ENCODE results near the gene ANKIB1.
"Not testable (repeated sequence)": the region's sequence is repeated elsewhere in the genome, so short reads cannot be mapped to it uniquely, and the experiment has no call there.

ANKIB1 gene

DNA sequence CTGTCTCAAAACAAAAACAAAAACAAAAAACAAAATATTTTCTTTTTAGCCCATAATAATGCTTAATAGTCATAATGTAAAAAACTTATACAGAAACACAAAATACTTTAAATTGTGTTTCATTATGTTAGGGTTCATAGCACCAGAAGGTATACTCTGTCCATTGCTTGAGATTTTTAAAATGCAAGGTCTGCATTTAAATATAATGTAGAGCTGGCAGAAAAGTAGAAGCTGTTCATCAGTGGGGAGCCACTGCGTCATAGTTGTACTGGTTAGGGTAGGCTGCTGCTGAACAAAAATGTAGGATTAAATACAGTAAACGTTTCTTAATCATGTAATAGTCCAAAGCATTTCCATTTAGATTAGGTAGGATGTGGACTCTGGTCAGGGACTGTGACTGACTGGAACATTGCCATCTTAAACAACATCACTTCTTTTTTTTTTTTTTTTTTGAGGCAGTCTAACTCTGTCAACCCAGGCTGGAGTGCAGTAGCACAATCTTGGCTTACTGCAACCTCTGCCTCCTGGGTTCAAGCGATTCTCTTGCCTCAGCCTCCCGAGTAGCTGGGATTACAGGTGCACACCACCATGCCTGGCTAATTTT, 85.2 kb downstream of the ANKIB1 start:
- no peak overlapping the region for H3K4me3 Mint-ChIP-seq
- H3K27me3 Mint-ChIP-seq (ENCODE audit: low read depth): no peaks in the 10 kb centered on the region
- H3K36me3 Mint-ChIP-seq (ENCODE audit: low read depth): peaks cover 19% of the 10 kb centered on the region

DNA sequence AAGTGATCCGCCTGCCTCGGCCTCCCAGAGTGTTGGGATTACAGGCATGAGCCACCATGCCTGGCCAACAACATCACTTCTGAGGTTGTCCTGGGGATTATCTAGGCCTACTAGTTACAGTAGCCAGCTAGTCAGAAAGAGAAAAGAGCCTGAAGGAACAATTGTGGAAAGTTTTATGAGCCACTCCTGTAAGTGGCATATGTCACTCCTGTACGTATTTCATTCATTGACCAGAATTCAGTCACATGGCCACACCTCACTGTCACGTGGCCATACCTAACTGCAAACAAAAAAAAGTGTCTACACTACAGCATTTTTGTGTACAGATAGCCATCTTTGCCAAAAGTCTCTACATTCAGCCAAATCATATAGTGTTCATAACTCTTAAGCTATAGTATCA, 85.7 kb downstream of the ANKIB1 start:
- H3K36me3 Mint-ChIP-seq (ENCODE audit: low read depth): peaks cover 21% of the 10 kb centered on the region
- H3K4me3 Mint-ChIP-seq: no peak overlapping the region
- peaks cover 6% of the 10 kb centered on the region for H3K9me3 Mint-ChIP-seq
- no peak overlapping the region for H3K27ac Mint-ChIP-seq
- no peaks in the 10 kb centered on the region for H3K27me3 Mint-ChIP-seq (ENCODE audit: low read depth)
- no peaks in the 10 kb centered on the region for H3K4me1 Mint-ChIP-seq (ENCODE audit: low read depth)

More for the DNA sequence above, 85.2 kb downstream of the ANKIB1 start:
- Mint-ChIP-seq H3K27ac (no peak overlapping the region), H3K9me3 (peaks cover 6% of the 10 kb centered on the region), H3K4me1 (ENCODE audit: low read depth) (peaks cover 4% of the 10 kb centered on the region)

DNA sequence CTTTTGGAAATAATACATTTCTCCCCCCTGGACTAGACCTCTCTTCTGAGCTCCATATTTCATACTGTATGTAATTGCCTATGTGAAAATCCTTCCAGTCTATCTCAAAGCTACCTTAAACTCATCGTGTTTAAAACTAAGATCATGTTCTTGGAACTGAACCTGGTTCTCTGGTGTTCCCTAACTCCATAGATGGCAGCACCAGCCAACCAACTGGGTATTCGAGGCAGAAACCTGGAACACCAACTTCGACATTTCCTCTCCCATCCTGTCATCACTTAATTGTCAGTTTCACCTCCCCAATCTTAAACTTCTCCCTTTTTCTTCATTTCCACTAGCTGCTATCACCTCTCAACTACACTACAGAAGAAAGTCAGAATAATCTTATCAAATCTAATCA, 87.0 kb downstream of the ANKIB1 start:
- Mint-ChIP-seq H3K4me1 (ENCODE audit: low read depth) (no peaks in the 10 kb centered on the region), H3K27me3 (ENCODE audit: low read depth) (no peaks in the 10 kb centered on the region), H3K4me3 (no peak overlapping the region), H3K27ac (no peak overlapping the region), H3K36me3 (ENCODE audit: low read depth) (peaks cover 25% of the 10 kb centered on the region), H3K9me3 (peaks cover 6% of the 10 kb centered on the region)

DNA sequence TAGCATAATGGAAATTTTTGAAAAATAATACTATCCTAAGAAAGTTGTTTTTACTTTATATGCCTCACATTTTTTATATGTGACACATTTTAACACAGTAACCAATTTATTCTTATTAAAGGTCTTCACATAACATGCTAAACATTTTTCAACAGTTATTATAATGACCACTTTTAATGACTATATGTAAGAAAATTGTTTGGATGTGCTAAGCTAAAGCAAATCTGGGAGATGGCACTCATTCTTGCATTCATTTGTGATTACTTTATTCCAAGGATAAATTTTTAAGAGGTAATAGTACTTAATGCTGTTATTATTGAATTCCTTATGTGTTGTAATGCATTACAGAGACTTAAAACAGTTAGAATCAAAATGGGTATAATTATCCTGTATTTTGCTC, 88.1 kb downstream of the ANKIB1 start:
- Mint-ChIP-seq H3K27ac (no peak overlapping the region), H3K36me3 (ENCODE audit: low read depth) (peaks cover 25% of the 10 kb centered on the region)

DNA sequence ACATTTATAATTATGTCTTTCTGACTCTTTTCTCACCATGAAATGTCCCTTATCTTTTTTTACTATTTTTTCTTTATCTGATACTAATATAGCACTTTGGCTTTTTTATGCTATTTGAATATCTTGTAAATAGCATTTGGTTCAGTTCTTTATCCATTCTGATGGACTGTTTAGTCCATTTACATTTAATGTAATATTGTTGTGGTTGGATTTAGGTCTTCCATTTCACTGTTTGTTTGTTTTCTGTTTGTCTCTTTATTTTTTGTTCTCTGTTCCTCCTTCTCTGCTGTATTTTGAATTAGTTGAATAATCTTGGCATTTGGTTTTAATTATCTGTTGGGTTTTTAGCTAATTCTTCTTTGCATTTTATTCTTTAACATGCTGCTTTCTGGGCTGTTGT, 89.8 kb downstream of the ANKIB1 start:
- H3K36me3 Mint-ChIP-seq (ENCODE audit: low read depth): peaks cover 24% of the 10 kb centered on the region
- H3K4me1 Mint-ChIP-seq (ENCODE audit: low read depth): no peaks in the 10 kb centered on the region
- no peaks in the 10 kb centered on the region for H3K27me3 Mint-ChIP-seq (ENCODE audit: low read depth)
- no peak overlapping the region for H3K4me3 Mint-ChIP-seq
- no peak overlapping the region for H3K27ac Mint-ChIP-seq
- peaks cover 6% of the 10 kb centered on the region for H3K9me3 Mint-ChIP-seq

More for the DNA sequence above, 88.1 kb downstream of the ANKIB1 start:
- H3K4me1 Mint-ChIP-seq (ENCODE audit: low read depth): no peaks in the 10 kb centered on the region
- no peaks in the 10 kb centered on the region for H3K27me3 Mint-ChIP-seq (ENCODE audit: low read depth)
- no peak overlapping the region for H3K4me3 Mint-ChIP-seq
- H3K9me3 Mint-ChIP-seq: peaks cover 6% of the 10 kb centered on the region

DNA sequence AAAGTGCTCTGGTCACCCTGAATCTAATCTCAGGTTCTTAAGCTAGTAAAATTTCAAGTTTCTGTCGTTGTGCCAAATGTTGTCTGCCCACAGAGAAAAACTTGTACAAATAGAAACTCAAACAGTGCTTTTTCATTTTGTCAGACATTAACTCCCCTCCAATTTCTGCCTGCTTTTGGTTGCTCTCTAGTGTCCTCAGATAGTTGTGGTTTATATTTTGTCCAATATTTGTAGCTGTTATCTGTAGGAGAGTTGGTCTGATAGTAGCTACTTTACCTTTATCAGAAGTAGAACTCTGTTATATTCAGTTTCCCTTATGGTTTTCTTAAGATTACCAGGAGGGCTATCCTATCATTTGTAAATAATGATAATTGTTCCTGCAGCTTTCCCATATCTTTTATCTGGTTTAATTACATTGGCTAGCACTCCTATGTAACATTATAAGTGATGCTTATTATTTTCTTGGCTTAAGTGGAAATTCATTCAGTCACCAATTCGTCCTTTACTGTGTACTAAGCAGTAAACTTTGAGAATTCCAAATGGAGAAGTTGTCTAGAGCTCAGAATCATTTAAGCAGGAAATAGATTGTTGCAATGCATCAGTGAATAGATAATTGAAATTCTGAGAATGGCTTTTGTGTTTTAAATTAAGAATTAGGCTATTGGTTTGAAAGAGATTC, 91.0 kb downstream of the ANKIB1 start:
- peaks cover 24% of the 10 kb centered on the region for H3K36me3 Mint-ChIP-seq (ENCODE audit: low read depth)
- H3K4me1 Mint-ChIP-seq (ENCODE audit: low read depth): no peaks in the 10 kb centered on the region
- no peak overlapping the region for H3K27ac Mint-ChIP-seq
- H3K9me3 Mint-ChIP-seq: peaks cover 6% of the 10 kb centered on the region
- H3K4me3 Mint-ChIP-seq: no peak overlapping the region
- H3K27me3 Mint-ChIP-seq (ENCODE audit: low read depth): no peaks in the 10 kb centered on the region

DNA sequence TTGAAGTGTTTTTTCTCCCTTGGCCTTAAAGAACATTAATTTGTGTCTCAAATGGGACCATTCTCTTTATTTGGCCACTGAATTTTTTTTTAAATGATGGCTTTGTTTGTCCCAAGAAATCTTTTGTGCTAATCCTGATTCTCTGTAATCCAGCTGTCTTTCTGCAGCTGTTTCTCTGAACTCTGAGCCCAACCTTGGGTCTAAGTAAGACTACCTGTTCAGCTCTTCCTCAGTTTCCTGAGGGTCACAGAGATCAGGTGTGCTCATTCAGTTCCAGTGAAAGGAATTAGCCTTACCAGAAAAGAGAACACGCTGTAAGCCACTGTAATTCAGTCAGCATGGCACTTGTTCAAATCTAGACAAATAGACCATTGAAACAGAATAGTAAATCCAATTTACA, 94.2 kb downstream of the ANKIB1 start:
- Mint-ChIP-seq H3K9me3 (peaks cover 6% of the 10 kb centered on the region), H3K4me3 (no peak overlapping the region), H3K27me3 (ENCODE audit: low read depth) (no peaks in the 10 kb centered on the region), H3K4me1 (ENCODE audit: low read depth) (no peaks in the 10 kb centered on the region), H3K36me3 (ENCODE audit: low read depth) (peaks cover 17% of the 10 kb centered on the region), H3K27ac (no peak overlapping the region)

DNA sequence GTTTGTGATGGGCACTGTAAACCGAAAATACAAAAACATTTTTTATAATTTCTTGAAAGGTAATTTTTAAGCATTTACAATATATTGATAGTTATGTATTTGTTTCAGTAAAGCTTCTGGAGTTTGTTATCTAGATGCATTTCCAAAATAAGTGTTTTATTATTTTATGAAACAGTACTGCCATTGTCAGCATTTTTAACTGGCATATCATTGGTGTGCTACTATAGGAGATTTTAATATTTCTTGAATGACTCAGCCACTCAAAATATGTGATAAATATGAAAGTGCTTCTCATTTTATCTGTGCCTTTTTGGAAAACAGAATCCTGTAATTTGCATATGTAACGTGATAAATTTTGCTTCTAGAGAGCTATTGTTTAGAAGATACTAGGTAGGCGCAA, 97.9 kb downstream of the ANKIB1 start:
- no peaks in the 10 kb centered on the region for H3K27me3 Mint-ChIP-seq (ENCODE audit: low read depth)
- no peaks in the 10 kb centered on the region for H3K4me1 Mint-ChIP-seq (ENCODE audit: low read depth)
- no peaks in the 10 kb centered on the region for H3K9me3 Mint-ChIP-seq
- H3K4me3 Mint-ChIP-seq: no peak overlapping the region
- H3K27ac Mint-ChIP-seq: no peak overlapping the region
- peaks cover 17% of the 10 kb centered on the region for H3K36me3 Mint-ChIP-seq (ENCODE audit: low read depth)

DNA sequence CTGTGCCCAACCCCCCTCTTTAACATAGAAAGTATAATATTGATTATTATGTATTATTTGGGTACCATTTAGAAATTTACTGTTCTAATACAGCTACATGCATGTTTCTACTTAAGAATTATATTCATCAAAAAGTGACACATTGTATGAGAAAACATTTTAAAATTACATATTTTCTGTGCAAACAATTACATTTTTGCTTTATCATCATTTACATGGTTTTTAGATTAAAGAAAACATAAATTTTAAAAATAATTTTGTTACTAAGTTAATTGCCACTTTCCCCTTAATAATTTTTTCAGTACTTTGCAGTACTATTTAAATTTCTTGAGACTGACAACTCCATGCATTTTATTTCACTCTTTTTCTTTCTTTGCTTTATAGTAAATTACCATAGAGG, 106.2 kb downstream of the ANKIB1 start:
- Mint-ChIP-seq H3K27me3 (ENCODE audit: low read depth) (no peaks in the 10 kb centered on the region), H3K4me3 (no peak overlapping the region)

DNA sequence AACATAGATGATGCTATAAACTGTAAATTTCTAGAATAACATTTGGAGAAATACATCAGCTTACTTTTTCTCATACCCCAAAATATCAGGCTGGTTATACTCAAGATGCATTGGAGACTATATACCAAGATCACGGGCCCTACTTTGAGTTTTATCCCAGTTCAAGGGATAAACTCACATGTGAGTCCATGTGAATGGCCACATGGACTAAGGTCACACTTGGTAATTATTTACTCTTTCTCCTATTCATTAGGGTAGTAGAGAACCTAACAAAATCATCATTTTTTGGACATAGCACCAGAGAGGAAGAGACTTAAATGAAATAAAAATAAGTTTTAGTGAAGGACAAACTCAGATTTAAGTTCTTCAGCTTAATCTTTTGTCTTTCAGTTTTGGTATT, 108.4 kb downstream of the ANKIB1 start:
- Mint-ChIP-seq H3K27me3 (ENCODE audit: low read depth) (no peaks in the 10 kb centered on the region), H3K27ac (no peak overlapping the region), H3K4me1 (ENCODE audit: low read depth) (no peaks in the 10 kb centered on the region), H3K36me3 (ENCODE audit: low read depth) (peaks cover 20% of the 10 kb centered on the region), H3K9me3 (no peaks in the 10 kb centered on the region), H3K4me3 (no peak overlapping the region)

More for the DNA sequence above, 106.2 kb downstream of the ANKIB1 start:
- Mint-ChIP-seq H3K27ac (no peak overlapping the region), H3K9me3 (no peaks in the 10 kb centered on the region), H3K36me3 (ENCODE audit: low read depth) (peaks cover 24% of the 10 kb centered on the region), H3K4me1 (ENCODE audit: low read depth) (no peaks in the 10 kb centered on the region)

DNA sequence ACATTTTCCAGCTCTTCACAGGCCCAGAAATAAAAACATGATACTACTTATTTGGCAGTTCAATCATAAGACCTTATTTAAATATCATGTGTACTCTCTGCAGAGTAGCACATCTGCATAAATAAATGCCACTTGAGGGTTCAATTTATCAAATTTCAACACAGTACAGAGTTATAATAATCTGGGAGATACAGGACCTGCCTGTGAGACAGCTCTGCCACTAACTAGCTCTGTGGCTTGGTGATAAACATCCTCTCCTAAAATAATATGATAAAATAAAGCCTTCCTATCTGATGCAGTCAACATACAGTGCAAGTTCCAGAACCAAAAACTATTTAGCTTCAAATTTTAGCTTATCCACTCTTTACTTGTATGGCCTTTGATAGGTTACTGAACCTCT, 110.6 kb downstream of the ANKIB1 start:
- no peaks in the 10 kb centered on the region for H3K9me3 Mint-ChIP-seq
- no peaks in the 10 kb centered on the region for H3K4me1 Mint-ChIP-seq (ENCODE audit: low read depth)
- no peak overlapping the region for H3K4me3 Mint-ChIP-seq
- no peak overlapping the region for H3K27ac Mint-ChIP-seq
- peaks cover 30% of the 10 kb centered on the region for H3K36me3 Mint-ChIP-seq (ENCODE audit: low read depth)
- no peaks in the 10 kb centered on the region for H3K27me3 Mint-ChIP-seq (ENCODE audit: low read depth)

DNA sequence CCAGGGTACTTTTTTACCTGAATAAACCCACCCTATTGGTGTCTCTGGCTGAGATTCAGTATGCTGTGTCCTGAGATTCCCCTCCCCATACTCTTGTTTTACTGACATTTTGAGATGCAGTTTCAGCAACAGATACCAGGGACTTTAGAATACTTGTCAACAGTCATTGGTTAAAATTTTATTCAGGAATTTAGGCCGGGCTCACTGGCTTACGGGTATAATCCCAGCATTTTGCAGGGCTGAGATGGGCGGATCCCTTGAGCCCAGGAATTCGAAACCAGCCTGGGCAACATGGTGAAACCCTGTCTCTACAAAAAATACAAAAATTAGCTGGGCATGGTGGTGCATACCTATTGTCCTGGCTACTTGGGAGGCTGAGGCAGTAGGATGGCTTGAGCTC, 111.5 kb downstream of the ANKIB1 start:
- H3K4me1 Mint-ChIP-seq (ENCODE audit: low read depth): no peaks in the 10 kb centered on the region
- no peak overlapping the region for H3K4me3 Mint-ChIP-seq
- no peak overlapping the region for H3K27ac Mint-ChIP-seq
- H3K27me3 Mint-ChIP-seq (ENCODE audit: low read depth): no peaks in the 10 kb centered on the region
- no peaks in the 10 kb centered on the region for H3K9me3 Mint-ChIP-seq
- H3K36me3 Mint-ChIP-seq (ENCODE audit: low read depth): peaks cover 29% of the 10 kb centered on the region

DNA sequence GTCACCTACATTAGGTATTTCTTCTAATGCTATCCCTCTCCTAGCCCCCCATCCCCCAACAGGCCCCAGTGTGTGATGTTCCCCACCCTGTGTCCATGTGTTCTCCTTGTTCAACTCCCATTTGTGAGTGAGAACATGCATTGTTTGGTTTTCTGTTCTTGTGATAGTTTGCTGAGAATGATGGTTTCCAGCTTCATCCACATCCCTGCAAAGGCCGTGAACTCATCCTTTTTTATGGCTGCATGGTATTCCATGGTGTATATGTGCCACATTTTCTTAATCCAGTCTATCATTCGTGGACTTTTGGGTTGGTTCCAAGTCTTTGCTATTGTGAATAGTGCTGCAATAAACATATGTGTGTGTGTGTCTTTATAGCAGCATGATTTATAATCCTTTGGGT, 113.4 kb downstream of the ANKIB1 start:
- H3K27ac Mint-ChIP-seq; H3K27me3 Mint-ChIP-seq (ENCODE audit: low read depth); H3K9me3 Mint-ChIP-seq; H3K4me3 Mint-ChIP-seq; H3K4me1 Mint-ChIP-seq (ENCODE audit: low read depth): not testable (repeated sequence)
- peaks cover 24% of the 10 kb centered on the region for H3K36me3 Mint-ChIP-seq (ENCODE audit: low read depth)

DNA sequence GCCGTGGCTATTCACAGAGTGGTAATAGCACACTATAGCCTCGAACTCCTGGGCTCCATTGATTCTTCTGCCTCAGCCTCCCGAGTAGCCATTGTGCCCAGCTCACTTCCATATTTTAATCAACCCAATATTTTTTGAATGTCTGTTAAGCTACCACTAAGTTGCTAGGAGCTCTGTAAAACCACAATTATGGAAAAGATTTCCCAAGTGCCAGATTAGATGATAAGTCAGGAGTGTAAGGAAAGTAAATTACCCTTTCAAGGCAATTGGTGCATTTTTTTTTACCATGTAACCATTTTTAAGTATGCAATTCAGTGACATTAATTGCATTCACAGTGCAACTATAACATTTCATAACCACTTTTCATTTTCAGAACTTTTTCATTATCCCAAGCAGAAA, 114.0 kb downstream of the ANKIB1 start:
- Mint-ChIP-seq H3K27ac (no peak overlapping the region), H3K9me3 (no peaks in the 10 kb centered on the region), H3K4me1 (ENCODE audit: low read depth) (no peaks in the 10 kb centered on the region), H3K27me3 (ENCODE audit: low read depth) (no peaks in the 10 kb centered on the region), H3K36me3 (ENCODE audit: low read depth) (peaks cover 25% of the 10 kb centered on the region), H3K4me3 (no peak overlapping the region)

DNA sequence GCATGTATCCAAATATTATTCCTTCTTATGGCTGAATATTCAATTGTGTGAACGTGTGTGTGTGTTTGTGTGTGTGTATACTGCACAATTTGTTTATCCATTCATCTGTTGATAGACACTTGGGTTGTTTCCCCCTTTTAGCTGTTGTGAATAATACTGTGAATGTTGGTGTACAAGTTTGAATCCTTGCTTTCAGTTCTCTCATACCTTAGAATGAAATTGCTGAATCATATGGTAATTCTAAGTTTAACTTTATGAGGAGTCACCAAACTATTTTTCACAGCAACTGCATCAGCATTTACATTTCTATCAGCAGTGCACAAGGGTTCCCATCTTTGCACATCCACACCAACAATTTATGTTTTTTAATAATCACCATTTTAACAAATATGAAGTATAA, 114.6 kb downstream of the ANKIB1 start:
- H3K27me3 Mint-ChIP-seq (ENCODE audit: low read depth): no peaks in the 10 kb centered on the region
- no peaks in the 10 kb centered on the region for H3K4me1 Mint-ChIP-seq (ENCODE audit: low read depth)
- H3K36me3 Mint-ChIP-seq (ENCODE audit: low read depth): peaks cover 22% of the 10 kb centered on the region
- H3K9me3 Mint-ChIP-seq: no peaks in the 10 kb centered on the region
- H3K4me3 Mint-ChIP-seq: no peak overlapping the region
- no peak overlapping the region for H3K27ac Mint-ChIP-seq
